HepG2 (cell line): Measurements from ENCODE around the gene CNNM3. TPM values are rescaled to one million over a fixed set of nuclear protein-coding genes. Genes with fewer than 3 reads are reported as not detected.

ENCODE experiments used
- CBFB ChIP-seq: sonication (generic); formaldehyde crosslinking; IDR thresholded peaks from 2 replicates; pipeline ENCODE4 v1.4.0; 2020; ENCODE audit warnings: missing genetic modification reagents
- CCAR2 ChIP-seq: fragments of 200-400 bp; formaldehyde crosslinking; optimal IDR thresholded peaks from 2 replicates; pipeline ENCODE3; 2018; ENCODE audit warnings: low read depth, mild to moderate bottlenecking, low read length, moderate library complexity
- ESRRA ChIP-seq: sonication (generic); formaldehyde crosslinking; IDR thresholded peaks from 2 replicates; pipeline ENCODE4 v1.5.1; 2020; ENCODE audit warnings: mild to moderate bottlenecking, low read depth, missing genetic modification reagents
- FOXC1 ChIP-seq: sonication (generic); formaldehyde crosslinking; IDR thresholded peaks from 2 replicates; pipeline ENCODE4 v1.8.0; 2022; ENCODE audit warnings: mild to moderate bottlenecking, missing genetic modification reagents, borderline replicate concordance
- GATA4 ChIP-seq: sonication (generic); IDR thresholded peaks from 2 replicates; pipeline ENCODE4 v1.6.1; 2016; ENCODE audit warnings: antibody characterized with exemption, low read depth, borderline replicate concordance
- HHEX ChIP-seq: IDR thresholded peaks from 2 replicates; pipeline ENCODE4 v1.6.1; 2016; ENCODE audit warnings: control low read depth
- KDM1A ChIP-seq: IDR thresholded peaks from 2 replicates; pipeline ENCODE4 v1.6.1; 2016; ENCODE audit warnings: missing compliant biosample characterization
- PHF8 ChIP-seq: sonication (generic); formaldehyde crosslinking; IDR thresholded peaks from 2 replicates; pipeline ENCODE4 v1.5.0; 2020; ENCODE audit warnings: missing genetic modification reagents
- TARDBP ChIP-seq: sonication (generic); formaldehyde crosslinking; IDR thresholded peaks from 2 replicates; pipeline ENCODE4 v1.8.0; 2022; ENCODE audit warnings: mild to moderate bottlenecking, missing genetic modification reagents
- YY1 ChIP-seq: IDR thresholded peaks from 2 replicates; pipeline ENCODE4 v1.6.1; 2011; ENCODE audit warnings: low read length, low read depth, moderate library complexity, mild to moderate bottlenecking; ENCODE audit not compliant: insufficient read depth, insufficient replicate concordance
- ZKSCAN8 ChIP-seq: IDR thresholded peaks from 2 replicates; pipeline ENCODE4 v1.6.1; 2016; ENCODE audit warnings: borderline replicate concordance, missing genetic modification reagents, missing compliant biosample characterization
- ZNF446 ChIP-seq: sonication (generic); formaldehyde crosslinking; IDR thresholded peaks from 2 replicates; pipeline ENCODE4 v1.5.0; 2020; ENCODE audit warnings: mild to moderate bottlenecking, missing genetic modification reagents
- ZNF567 ChIP-seq: sonication (generic); formaldehyde crosslinking; IDR thresholded peaks from 2 replicates; pipeline ENCODE4 v1.8.1; 2023; ENCODE audit warnings: mild to moderate bottlenecking, missing genetic modification reagents, borderline replicate concordance
- ZNF570 ChIP-seq: sonication (generic); formaldehyde crosslinking; IDR thresholded peaks from 2 replicates; pipeline ENCODE4 v1.4.0; 2020; ENCODE audit warnings: mild to moderate bottlenecking, missing genetic modification reagents, borderline replicate concordance
- polyA plus RNA-seq, 8 experiments: library from polyadenylated mRNA; depleted of rRNA in 3 of 8; stranded (reverse) in 7 of 8; unstranded in 1 of 8; fragments of >200 nt; fragmentation: Illumina TruSeq in 4 of 8; extraction: Trizol in 4 of 8; gene quantifications; 2 replicates each; pipeline versions ENCODE4 v1.2.1 to v1.2.3, GENCODE V29; 2011 to 2016; ENCODE audit warnings: low read depth in 4 of 8, missing spikeins in 1 of 8, mixed read lengths in 1 of 8; ENCODE audit not compliant: insufficient read depth in 1 of 8
- total RNA-seq, 5 experiments: library from RNA; depleted of rRNA; stranded (reverse); fragments of >200 nt; fragmentation: Illumina TruSeq; extraction: Trizol; gene quantifications; 2 replicates each; pipeline ENCODE4 v1.2.3, GENCODE V29; 2016; ENCODE audit warnings: low read depth in 1 of 5
- TF ChIP-seq, protein P1 (sequence below): IDR thresholded peaks from 2 replicates; pipeline ENCODE4 v1.6.1; 2016; ENCODE audit warnings: mild to moderate bottlenecking, missing biosample characterization, missing genetic modification reagents
- TF ChIP-seq, protein P2 (sequence below): IDR thresholded peaks from 2 replicates; pipeline ENCODE4 v1.6.1; 2018; ENCODE audit warnings: missing genetic modification reagents
- TF ChIP-seq, protein P3 (sequence below): sonication (generic); formaldehyde crosslinking; IDR thresholded peaks from 2 replicates; pipeline ENCODE4 v1.8.0; 2022; ENCODE audit warnings: missing genetic modification reagents, mild to moderate bottlenecking, borderline replicate concordance
- TF ChIP-seq, protein P4 (sequence below): IDR thresholded peaks from 2 replicates; pipeline ENCODE4 v1.6.1; 2016
- TF ChIP-seq, protein P5 (sequence below): IDR thresholded peaks from 2 replicates; pipeline ENCODE4 v1.6.1; 2016; ENCODE audit warnings: missing genetic modification reagents, missing compliant biosample characterization
- TF ChIP-seq, protein P6 (sequence below): sonication (generic); formaldehyde crosslinking; IDR thresholded peaks from 2 replicates; pipeline ENCODE4 v1.5.0; 2020; ENCODE audit warnings: mild to moderate bottlenecking, missing genetic modification reagents
- TF ChIP-seq, protein P7 (sequence below): fragments of 450-650 bp; IDR thresholded peaks from 2 replicates; pipeline ENCODE4 v1.6.1; 2016

CNNM3 gene
- total and polyA plus RNA-seq, 2 of the 13 experiments (the other 11 are each of a cell fraction or from before 2014, with no cell fraction given): 21.2 to 27.9 TPM

DNA sequence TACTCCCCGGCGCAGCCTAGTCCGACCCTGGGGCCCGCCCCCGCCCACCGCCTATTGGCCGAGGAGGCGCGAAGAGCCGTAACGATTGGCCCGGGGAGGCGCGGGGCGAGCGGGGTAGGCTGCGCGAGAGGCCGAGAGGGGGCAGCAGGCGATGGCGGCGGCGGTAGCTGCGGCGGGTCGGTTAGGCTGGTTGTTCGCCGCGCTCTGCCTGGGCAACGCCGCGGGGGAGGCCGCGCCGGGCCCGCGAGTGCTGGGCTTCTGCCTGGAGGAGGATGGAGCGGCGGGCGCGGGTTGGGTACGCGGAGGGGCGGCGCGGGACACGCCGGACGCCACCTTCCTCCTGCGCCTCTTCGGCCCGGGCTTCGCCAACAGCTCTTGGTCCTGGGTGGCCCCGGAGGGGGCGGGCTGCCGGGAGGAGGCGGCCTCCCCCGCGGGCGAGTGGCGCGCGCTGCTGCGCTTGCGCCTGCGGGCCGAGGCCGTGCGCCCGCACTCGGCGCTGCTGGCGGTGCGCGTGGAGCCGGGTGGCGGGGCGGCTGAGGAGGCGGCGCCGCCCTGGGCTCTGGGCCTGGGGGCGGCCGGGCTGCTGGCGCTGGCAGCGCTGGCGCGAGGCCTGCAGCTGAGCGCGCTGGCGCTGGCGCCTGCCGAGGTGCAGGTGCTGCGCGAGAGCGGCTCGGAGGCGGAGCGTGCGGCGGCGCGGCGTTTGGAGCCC lies at the start of gene CNNM3 (continued):
- TF ChIP-seq CBFB (peak; percentile 69; the same call in 1 of the 2 replicates), ZNF567 (CRISPR knock-in tag) (no peak; the same call in 1 of the 2 replicates), PHF8 (CRISPR knock-in tag) (peak; percentile 78), YY1 (peak; percentile 91), HHEX (CRISPR knock-in tag) (no peak), FOXC1 (CRISPR knock-in tag) (peak; percentile 34; the same call in 1 of the 2 replicates), TARDBP (CRISPR knock-in tag) (peak; percentile 90), ESRRA (peak; percentile 79), GATA4 (peak; percentile 12; the same call in 1 of the 2 replicates), ZNF446 (peak; percentile 63), CCAR2 (no peak), KDM1A (CRISPR knock-in tag) (no peak; the same call in 1 of the 2 replicates), ZNF570 (CRISPR knock-in tag) (0 out of 2 replicates have a peak, but pooled peaks have one; percentile 68), ZKSCAN8 (CRISPR knock-in tag) (no peak)
- TF ChIP-seq, protein P1, sequence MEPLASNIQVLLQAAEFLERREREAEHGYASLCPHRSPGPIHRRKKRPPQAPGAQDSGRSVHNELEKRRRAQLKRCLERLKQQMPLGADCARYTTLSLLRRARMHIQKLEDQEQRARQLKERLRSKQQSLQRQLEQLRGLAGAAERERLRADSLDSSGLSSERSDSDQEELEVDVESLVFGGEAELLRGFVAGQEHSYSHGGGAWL (CRISPR knock-in tag): 0 out of 2 replicates have a peak, but pooled peaks have one; percentile 54
- TF ChIP-seq, protein P2, sequence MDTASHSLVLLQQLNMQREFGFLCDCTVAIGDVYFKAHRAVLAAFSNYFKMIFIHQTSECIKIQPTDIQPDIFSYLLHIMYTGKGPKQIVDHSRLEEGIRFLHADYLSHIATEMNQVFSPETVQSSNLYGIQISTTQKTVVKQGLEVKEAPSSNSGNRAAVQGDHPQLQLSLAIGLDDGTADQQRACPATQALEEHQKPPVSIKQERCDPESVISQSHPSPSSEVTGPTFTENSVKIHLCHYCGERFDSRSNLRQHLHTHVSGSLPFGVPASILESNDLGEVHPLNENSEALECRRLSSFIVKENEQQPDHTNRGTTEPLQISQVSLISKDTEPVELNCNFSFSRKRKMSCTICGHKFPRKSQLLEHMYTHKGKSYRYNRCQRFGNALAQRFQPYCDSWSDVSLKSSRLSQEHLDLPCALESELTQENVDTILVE (CRISPR knock-in tag): peak; percentile 84; the same call in 1 of the 2 replicates
- TF ChIP-seq, protein P3, sequence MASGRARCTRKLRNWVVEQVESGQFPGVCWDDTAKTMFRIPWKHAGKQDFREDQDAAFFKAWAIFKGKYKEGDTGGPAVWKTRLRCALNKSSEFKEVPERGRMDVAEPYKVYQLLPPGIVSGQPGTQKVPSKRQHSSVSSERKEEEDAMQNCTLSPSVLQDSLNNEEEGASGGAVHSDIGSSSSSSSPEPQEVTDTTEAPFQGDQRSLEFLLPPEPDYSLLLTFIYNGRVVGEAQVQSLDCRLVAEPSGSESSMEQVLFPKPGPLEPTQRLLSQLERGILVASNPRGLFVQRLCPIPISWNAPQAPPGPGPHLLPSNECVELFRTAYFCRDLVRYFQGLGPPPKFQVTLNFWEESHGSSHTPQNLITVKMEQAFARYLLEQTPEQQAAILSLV (CRISPR knock-in tag): peak; percentile 92; the same call in 1 of the 2 replicates
- TF ChIP-seq, protein P4, sequence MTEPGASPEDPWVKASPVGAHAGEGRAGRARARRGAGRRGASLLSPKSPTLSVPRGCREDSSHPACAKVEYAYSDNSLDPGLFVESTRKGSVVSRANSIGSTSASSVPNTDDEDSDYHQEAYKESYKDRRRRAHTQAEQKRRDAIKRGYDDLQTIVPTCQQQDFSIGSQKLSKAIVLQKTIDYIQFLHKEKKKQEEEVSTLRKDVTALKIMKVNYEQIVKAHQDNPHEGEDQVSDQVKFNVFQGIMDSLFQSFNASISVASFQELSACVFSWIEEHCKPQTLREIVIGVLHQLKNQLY (CRISPR knock-in tag): no peak
- TF ChIP-seq, protein P5, sequence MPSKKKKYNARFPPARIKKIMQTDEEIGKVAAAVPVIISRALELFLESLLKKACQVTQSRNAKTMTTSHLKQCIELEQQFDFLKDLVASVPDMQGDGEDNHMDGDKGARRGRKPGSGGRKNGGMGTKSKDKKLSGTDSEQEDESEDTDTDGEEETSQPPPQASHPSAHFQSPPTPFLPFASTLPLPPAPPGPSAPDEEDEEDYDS (CRISPR knock-in tag): peak; percentile 69
- TF ChIP-seq, protein P6, sequence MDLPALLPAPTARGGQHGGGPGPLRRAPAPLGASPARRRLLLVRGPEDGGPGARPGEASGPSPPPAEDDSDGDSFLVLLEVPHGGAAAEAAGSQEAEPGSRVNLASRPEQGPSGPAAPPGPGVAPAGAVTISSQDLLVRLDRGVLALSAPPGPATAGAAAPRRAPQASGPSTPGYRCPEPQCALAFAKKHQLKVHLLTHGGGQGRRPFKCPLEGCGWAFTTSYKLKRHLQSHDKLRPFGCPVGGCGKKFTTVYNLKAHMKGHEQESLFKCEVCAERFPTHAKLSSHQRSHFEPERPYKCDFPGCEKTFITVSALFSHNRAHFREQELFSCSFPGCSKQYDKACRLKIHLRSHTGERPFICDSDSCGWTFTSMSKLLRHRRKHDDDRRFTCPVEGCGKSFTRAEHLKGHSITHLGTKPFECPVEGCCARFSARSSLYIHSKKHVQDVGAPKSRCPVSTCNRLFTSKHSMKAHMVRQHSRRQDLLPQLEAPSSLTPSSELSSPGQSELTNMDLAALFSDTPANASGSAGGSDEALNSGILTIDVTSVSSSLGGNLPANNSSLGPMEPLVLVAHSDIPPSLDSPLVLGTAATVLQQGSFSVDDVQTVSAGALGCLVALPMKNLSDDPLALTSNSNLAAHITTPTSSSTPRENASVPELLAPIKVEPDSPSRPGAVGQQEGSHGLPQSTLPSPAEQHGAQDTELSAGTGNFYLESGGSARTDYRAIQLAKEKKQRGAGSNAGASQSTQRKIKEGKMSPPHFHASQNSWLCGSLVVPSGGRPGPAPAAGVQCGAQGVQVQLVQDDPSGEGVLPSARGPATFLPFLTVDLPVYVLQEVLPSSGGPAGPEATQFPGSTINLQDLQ (CRISPR knock-in tag): peak; percentile 72
- TF ChIP-seq, protein P7, sequence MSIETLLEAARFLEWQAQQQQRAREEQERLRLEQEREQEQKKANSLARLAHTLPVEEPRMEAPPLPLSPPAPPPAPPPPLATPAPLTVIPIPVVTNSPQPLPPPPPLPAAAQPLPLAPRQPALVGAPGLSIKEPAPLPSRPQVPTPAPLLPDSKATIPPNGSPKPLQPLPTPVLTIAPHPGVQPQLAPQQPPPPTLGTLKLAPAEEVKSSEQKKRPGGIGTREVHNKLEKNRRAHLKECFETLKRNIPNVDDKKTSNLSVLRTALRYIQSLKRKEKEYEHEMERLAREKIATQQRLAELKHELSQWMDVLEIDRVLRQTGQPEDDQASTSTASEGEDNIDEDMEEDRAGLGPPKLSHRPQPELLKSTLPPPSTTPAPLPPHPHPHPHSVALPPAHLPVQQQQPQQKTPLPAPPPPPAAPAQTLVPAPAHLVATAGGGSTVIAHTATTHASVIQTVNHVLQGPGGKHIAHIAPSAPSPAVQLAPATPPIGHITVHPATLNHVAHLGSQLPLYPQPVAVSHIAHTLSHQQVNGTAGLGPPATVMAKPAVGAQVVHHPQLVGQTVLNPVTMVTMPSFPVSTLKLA: no peak
